Measurements from ENCODE around the gene PRR29. TPM values are rescaled to one million over a fixed set of nuclear protein-coding genes. Genes with fewer than 3 reads are reported as not detected.

The PRR29 gene
- total RNA-seq, 1 experiment from 2014 or later, result not detected

- no peak for TF ChIP-seq EZH2 (IDR thresholded peaks at IDR 0.05; ENCODE audit: borderline replicate concordance, low read depth, low read length, poor library complexity, severe bottlenecking)
- TF ChIP-seq, protein P1, sequence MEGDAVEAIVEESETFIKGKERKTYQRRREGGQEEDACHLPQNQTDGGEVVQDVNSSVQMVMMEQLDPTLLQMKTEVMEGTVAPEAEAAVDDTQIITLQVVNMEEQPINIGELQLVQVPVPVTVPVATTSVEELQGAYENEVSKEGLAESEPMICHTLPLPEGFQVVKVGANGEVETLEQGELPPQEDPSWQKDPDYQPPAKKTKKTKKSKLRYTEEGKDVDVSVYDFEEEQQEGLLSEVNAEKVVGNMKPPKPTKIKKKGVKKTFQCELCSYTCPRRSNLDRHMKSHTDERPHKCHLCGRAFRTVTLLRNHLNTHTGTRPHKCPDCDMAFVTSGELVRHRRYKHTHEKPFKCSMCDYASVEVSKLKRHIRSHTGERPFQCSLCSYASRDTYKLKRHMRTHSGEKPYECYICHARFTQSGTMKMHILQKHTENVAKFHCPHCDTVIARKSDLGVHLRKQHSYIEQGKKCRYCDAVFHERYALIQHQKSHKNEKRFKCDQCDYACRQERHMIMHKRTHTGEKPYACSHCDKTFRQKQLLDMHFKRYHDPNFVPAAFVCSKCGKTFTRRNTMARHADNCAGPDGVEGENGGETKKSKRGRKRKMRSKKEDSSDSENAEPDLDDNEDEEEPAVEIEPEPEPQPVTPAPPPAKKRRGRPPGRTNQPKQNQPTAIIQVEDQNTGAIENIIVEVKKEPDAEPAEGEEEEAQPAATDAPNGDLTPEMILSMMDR (conservative IDR thresholded peaks at IDR 0.05; ENCODE audit: low read depth, low read length), result no peak
- no peak for DNase-seq (ENCODE audit: low spot score)
- no peaks in the 10 kb centered on the region for H3K4me1 ChIP-seq (ENCODE audit: insufficient read depth, low read length, poor library complexity, severe bottlenecking)
- no peaks in the 10 kb centered on the region for H3K36me3 ChIP-seq (ENCODE audit: insufficient read depth, low read length, poor library complexity, severe bottlenecking)
- no peak overlapping the region for H3K4me3 ChIP-seq (ENCODE audit: low read depth, low read length, poor library complexity, severe bottlenecking)
- H3K9me3 ChIP-seq (ENCODE audit: low read depth, low read length, poor library complexity, severe bottlenecking), result no peaks in the 10 kb centered on the region
- POLR2A ChIA-PET (ENCODE audit: low non-redundant PET), result no interaction called here
- H3K27me3 ChIP-seq (replicated peaks; ENCODE audit: insufficient read depth, low read depth, low read length, poor library complexity), result no peaks in the 10 kb centered on the region
- BruUV-seq (replicated peaks), result no TSS peak
- CTCF ChIA-PET, result no interaction called here
- H3K27ac ChIP-seq (ENCODE audit: low read depth, low read length, poor library complexity, severe bottlenecking), result no peak overlapping the region
- intact Hi-C loops (cut with micrococcal nuclease; ENCODE audit: unreplicated experiment), result no loop called here
Measured at GRCh38 chr17:64037180-64037579, 39.0 kb downstream of the PRR29 start.

DNA sequence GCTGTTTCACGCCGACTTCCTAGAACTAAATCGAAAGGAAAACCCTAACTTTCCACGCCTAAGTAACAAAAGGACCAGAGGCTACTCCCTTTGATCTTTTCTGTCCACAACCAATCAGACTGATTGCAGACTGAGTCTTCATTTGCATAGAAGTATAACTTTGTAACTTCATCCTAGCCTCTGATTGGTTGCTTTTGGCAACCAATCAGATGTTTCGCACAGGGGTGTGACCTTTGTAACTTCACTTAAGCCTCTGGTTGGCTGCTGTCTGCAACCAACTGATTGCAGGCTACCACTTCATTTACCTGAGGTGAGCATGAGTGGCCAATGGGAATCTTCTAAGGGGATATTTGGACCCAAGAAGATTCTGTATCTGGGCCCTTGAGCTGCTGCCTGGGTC lies 39.7 kb downstream of the PRR29 start:
- ChIA-PET POLR2A (ENCODE audit: low non-redundant PET) (no interaction called here), CTCF (no interaction called here)
- Histone ChIP-seq H3K9me3 (ENCODE audit: low read depth, low read length, poor library complexity, severe bottlenecking) (no peaks in the 10 kb centered on the region), H3K27ac (ENCODE audit: low read depth, low read length, poor library complexity, severe bottlenecking) (no peak overlapping the region), H3K4me3 (ENCODE audit: low read depth, low read length, poor library complexity, severe bottlenecking) (no peak overlapping the region), H3K27me3 (replicated peaks; ENCODE audit: insufficient read depth, low read depth, low read length, poor library complexity) (no peaks in the 10 kb centered on the region), H3K4me1 (ENCODE audit: insufficient read depth, low read length, poor library complexity, severe bottlenecking) (no peaks in the 10 kb centered on the region), H3K36me3 (ENCODE audit: insufficient read depth, low read length, poor library complexity, severe bottlenecking) (no peaks in the 10 kb centered on the region)
- no TSS peak for BruUV-seq (replicated peaks)
- intact Hi-C loops (cut with micrococcal nuclease; ENCODE audit: unreplicated experiment), result no loop called here
- DNase-seq (ENCODE audit: low spot score), result no peak
- TF ChIP-seq, protein P1 (conservative IDR thresholded peaks at IDR 0.05; ENCODE audit: low read depth, low read length), result no peak
- no peak for TF ChIP-seq EZH2 (IDR thresholded peaks at IDR 0.05; ENCODE audit: borderline replicate concordance, low read depth, low read length, poor library complexity, severe bottlenecking)

DNA sequence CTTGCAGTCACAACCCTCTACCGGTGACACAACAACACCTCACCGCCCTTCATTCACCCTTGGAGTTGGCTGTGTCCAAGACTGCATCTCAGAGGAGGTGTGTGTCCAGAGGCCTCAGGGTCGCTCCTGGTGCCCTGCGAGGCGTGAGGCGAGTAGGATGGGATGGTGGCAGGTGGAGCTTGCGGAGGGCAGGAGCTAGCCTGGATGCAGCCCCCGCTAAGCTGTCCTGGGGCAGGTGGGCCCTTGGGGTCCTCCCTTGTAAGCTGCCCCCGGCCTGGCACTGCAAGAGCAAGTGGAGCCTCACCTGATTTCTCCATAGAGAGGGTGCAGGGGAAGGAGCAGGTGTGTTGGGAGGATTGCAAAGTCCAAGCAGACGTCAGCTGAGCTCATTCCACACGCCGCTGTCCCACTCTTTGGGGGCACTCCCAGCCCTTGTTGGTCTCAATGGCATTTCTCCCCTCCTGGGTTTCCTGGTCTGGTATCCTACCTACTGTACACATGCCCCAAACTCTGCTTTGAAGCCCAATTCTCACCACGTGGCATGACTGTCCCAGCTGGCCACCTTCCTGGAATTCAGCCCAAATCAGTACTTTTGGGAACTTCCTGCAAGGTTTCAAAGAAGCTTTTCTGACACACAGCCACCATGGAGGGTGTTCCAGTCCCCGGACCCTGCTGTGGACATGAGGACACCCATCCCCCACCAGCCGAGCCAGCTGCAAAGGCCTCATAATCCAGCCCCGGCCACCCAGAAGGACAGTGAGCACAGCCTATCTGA lies 40.4 kb downstream of the PRR29 start:
- TF ChIP-seq, protein P1 (conservative IDR thresholded peaks at IDR 0.05; ENCODE audit: low read depth, low read length), result no peak
- no peak for TF ChIP-seq EZH2 (IDR thresholded peaks at IDR 0.05; ENCODE audit: borderline replicate concordance, low read depth, low read length, poor library complexity, severe bottlenecking)
- ChIA-PET POLR2A (ENCODE audit: low non-redundant PET) (no interaction called here), CTCF (interaction anchor here (1.6 kb wide), 1 partner anchor 10 kb away, joined by 6 read pairs; no protein-coding TSS in a partner anchor)
- intact Hi-C loops (cut with micrococcal nuclease; ENCODE audit: unreplicated experiment), result no loop called here
- no TSS peak for BruUV-seq (replicated peaks)
- Histone ChIP-seq H3K4me3 (ENCODE audit: low read depth, low read length, poor library complexity, severe bottlenecking) (no peak overlapping the region), H3K27me3 (replicated peaks; ENCODE audit: insufficient read depth, low read depth, low read length, poor library complexity) (no peaks in the 10 kb centered on the region), H3K9me3 (ENCODE audit: low read depth, low read length, poor library complexity, severe bottlenecking) (no peaks in the 10 kb centered on the region), H3K36me3 (ENCODE audit: insufficient read depth, low read length, poor library complexity, severe bottlenecking) (no peaks in the 10 kb centered on the region), H3K4me1 (ENCODE audit: insufficient read depth, low read length, poor library complexity, severe bottlenecking) (no peaks in the 10 kb centered on the region), H3K27ac (ENCODE audit: low read depth, low read length, poor library complexity, severe bottlenecking) (no peak overlapping the region)
- DNase-seq (ENCODE audit: low spot score), result no peak
